ENCODE results near the gene ZNF598. TPM values are rescaled to one million over a fixed set of nuclear protein-coding genes. Genes with fewer than 3 reads are reported as not detected.

ZNF598 gene
- total and polyA plus RNA-seq, 2 of the 13 experiments (the other 11 are each of a cell fraction or from before 2014, with no cell fraction given), result 13.5 to 14.2 TPM

DNA sequence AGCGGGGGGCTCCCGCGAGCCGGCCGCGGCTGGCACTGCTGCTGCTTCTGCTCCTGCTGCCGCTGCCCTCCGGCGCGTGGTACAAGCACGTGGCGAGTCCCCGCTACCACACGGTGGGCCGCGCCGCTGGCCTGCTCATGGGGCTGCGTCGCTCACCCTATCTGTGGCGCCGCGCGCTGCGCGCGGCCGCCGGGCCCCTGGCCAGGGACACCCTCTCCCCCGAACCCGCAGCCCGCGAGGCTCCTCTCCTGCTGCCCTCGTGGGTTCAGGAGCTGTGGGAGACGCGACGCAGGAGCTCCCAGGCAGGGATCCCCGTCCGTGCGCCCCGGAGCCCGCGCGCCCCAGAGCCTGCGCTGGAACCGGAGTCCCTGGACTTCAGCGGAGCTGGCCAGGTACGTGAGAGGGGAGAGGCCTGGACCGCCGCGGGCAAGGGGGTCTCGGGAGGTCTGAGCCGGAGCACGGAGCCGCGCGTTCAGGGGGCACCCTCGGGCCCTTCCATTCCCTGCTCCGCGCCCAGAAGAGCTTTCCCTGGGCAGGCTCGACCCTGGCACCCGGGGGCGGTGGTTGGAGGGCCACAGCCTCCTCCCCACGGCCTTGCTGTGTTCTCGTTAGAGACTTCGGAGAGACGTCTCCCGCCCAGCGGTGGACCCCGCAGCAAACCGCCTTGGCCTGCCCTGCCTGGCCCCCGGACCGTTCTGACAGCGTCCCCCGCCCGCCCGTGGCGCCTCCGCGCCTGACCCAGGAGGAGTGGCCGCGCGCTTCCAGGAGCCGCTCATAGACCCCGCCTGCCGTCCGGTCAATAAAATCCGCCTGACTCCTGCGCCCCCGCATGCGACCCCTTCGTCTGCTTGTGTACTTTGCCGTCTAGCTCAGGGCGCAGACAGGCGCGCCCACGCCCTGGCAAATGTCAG lies 10.6 kb upstream of the ZNF598 start:
- peaks cover 3 to 20% of the 10 kb centered on the region in 2 experiments; a peak in 3 of 5 replicates for H3K27me3 ChIP-seq (ENCODE audit: control insufficient read depth in 1 of 2, insufficient read depth in 2 of 2, low read length in 2 of 2)
- H3K9ac ChIP-seq (ENCODE audit: insufficient read depth, low read depth, low read length), result 0 out of 2 replicates have a peak overlapping the region, but pooled peaks have one; percentile 3
- no peak for FAIRE-seq
- no peak for ATAC-seq
- in situ Hi-C loops (cut with HindIII; ENCODE audit: extremely low pct_ligation_motif_present, low pct_unique_long_range_greater_than_20kb), result loop anchor here (5.0 kb wide), 3 partner anchors 37 to 127 kb away; partner anchors contain the start of gene RAB26
- H3K79me2 ChIP-seq (ENCODE audit: insufficient read depth, low read length), result no peaks in the 10 kb centered on the region
- H3K4me3 ChIP-seq (replicated peaks in 1 of 3; ENCODE audit: insufficient read depth in 1 of 3, low read depth in 2 of 3, low read length in 3 of 3), result peak overlapping the region; percentile 26 to 65 (median 35); a peak in 4 of 6 replicates
- CTCF ChIA-PET (ENCODE audit: low intra/inter-chr PET ratio, low total read pairs), result no interaction called here
- H3K4me2 ChIP-seq (ENCODE audit: low read depth, low read length), result peak overlapping the region; percentile 68
- no peak overlapping the region for H2AFZ ChIP-seq (ENCODE audit: low read length)
- POLR2A ChIA-PET, result interaction anchor here (0.8 to 1.2 kb wide), 4 partner anchors 11 to 135 kb away, joined by 3 to 6 read pairs (median 4); partner anchors contain the start of gene TRAF7
- WGBS (ENCODE audit: low lambda C conversion rate), result under 1% methylated on average over 17 of the region's 96 CpGs
- no peak overlapping the region for H3K27ac ChIP-seq (ENCODE audit: extremely low read length, insufficient read depth, low read length)
- no peaks in the 10 kb centered on the region for H3K36me3 ChIP-seq (replicated peaks in 1 of 2; ENCODE audit: control insufficient read depth in 1 of 2, insufficient read depth in 2 of 2, low read length in 2 of 2)
- intact Hi-C loops (cut with micrococcal nuclease; ENCODE audit: unreplicated experiment), result no loop called here
- no peak for DNase-seq (ENCODE audit: low spot score)
- H3K4me1 ChIP-seq (ENCODE audit: insufficient read depth, low read length), result peaks cover 64% of the 10 kb centered on the region
- no peaks in the 10 kb centered on the region for H4K20me1 ChIP-seq (ENCODE audit: insufficient read depth, low read length)
- no peaks in the 10 kb centered on the region for H3K9me3 ChIP-seq (ENCODE audit: low read length)
- BruUV-seq (replicated peaks), result no TSS peak
- TF ChIP-seq, protein P1, sequence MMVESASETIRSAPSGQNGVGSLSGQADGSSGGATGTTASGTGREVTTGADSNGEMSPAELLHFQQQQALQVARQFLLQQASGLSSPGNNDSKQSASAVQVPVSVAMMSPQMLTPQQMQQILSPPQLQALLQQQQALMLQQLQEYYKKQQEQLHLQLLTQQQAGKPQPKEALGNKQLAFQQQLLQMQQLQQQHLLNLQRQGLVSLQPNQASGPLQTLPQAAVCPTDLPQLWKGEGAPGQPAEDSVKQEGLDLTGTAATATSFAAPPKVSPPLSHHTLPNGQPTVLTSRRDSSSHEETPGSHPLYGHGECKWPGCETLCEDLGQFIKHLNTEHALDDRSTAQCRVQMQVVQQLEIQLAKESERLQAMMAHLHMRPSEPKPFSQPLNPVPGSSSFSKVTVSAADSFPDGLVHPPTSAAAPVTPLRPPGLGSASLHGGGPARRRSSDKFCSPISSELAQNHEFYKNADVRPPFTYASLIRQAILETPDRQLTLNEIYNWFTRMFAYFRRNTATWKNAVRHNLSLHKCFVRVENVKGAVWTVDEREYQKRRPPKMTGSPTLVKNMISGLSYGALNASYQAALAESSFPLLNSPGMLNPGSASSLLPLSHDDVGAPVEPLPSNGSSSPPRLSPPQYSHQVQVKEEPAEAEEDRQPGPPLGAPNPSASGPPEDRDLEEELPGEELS (CRISPR knock-in tag; IDR thresholded peaks at IDR 0.05), result peak; percentile 30; the same call in 1 of the 2 replicates
- no peak for TF ChIP-seq XRCC5 (optimal IDR thresholded peaks at IDR 0.05; ENCODE audit: low read length)
- no peak for TF ChIP-seq FOXA1 (IDR thresholded peaks at IDR 0.05)
- 0 out of 2 replicates have a peak, but pooled peaks have one; percentile 22 for TF ChIP-seq FOXA1 (CRISPR knock-in tag; IDR thresholded peaks at IDR 0.05)
- no peak for TF ChIP-seq ATF7 (IDR thresholded peaks at IDR 0.05)
- TF ChIP-seq ATF7 (CRISPR knock-in tag; IDR thresholded peaks at IDR 0.05), result no peak
- TF ChIP-seq GFI1 (CRISPR knock-in tag; IDR thresholded peaks at IDR 0.05; ENCODE audit: borderline replicate concordance), result no peak
- 0 out of 2 replicates have a peak, but pooled peaks have one; percentile 47 for TF ChIP-seq PHF21A (CRISPR knock-in tag; IDR thresholded peaks at IDR 0.05)
- TF ChIP-seq ZNF563 (CRISPR knock-in tag; IDR thresholded peaks at IDR 0.05), result peak; percentile 11; the same call in 1 of the 2 replicates
- TF ChIP-seq, protein P2, sequence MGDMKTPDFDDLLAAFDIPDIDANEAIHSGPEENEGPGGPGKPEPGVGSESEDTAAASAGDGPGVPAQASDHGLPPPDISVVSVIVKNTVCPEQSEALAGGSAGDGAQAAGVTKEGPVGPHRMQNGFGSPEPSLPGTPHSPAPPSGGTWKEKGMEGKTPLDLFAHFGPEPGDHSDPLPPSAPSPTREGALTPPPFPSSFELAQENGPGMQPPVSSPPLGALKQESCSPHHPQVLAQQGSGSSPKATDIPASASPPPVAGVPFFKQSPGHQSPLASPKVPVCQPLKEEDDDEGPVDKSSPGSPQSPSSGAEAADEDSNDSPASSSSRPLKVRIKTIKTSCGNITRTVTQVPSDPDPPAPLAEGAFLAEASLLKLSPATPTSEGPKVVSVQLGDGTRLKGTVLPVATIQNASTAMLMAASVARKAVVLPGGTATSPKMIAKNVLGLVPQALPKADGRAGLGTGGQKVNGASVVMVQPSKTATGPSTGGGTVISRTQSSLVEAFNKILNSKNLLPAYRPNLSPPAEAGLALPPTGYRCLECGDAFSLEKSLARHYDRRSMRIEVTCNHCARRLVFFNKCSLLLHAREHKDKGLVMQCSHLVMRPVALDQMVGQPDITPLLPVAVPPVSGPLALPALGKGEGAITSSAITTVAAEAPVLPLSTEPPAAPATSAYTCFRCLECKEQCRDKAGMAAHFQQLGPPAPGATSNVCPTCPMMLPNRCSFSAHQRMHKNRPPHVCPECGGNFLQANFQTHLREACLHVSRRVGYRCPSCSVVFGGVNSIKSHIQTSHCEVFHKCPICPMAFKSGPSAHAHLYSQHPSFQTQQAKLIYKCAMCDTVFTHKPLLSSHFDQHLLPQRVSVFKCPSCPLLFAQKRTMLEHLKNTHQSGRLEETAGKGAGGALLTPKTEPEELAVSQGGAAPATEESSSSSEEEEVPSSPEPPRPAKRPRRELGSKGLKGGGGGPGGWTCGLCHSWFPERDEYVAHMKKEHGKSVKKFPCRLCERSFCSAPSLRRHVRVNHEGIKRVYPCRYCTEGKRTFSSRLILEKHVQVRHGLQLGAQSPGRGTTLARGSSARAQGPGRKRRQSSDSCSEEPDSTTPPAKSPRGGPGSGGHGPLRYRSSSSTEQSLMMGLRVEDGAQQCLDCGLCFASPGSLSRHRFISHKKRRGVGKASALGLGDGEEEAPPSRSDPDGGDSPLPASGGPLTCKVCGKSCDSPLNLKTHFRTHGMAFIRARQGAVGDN (CRISPR knock-in tag; IDR thresholded peaks at IDR 0.05), result 0 out of 2 replicates have a peak, but pooled peaks have one; percentile 20
- TF ChIP-seq, protein P3, sequence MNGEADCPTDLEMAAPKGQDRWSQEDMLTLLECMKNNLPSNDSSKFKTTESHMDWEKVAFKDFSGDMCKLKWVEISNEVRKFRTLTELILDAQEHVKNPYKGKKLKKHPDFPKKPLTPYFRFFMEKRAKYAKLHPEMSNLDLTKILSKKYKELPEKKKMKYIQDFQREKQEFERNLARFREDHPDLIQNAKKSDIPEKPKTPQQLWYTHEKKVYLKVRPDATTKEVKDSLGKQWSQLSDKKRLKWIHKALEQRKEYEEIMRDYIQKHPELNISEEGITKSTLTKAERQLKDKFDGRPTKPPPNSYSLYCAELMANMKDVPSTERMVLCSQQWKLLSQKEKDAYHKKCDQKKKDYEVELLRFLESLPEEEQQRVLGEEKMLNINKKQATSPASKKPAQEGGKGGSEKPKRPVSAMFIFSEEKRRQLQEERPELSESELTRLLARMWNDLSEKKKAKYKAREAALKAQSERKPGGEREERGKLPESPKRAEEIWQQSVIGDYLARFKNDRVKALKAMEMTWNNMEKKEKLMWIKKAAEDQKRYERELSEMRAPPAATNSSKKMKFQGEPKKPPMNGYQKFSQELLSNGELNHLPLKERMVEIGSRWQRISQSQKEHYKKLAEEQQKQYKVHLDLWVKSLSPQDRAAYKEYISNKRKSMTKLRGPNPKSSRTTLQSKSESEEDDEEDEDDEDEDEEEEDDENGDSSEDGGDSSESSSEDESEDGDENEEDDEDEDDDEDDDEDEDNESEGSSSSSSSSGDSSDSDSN (CRISPR knock-in tag; IDR thresholded peaks at IDR 0.05), result peak; percentile 17; the same call in 1 of the 2 replicates
- no peak for TF ChIP-seq RFX3 (CRISPR knock-in tag; IDR thresholded peaks at IDR 0.05)
- peak; percentile 79 for TF ChIP-seq ZNF777 (CRISPR knock-in tag; IDR thresholded peaks at IDR 0.05)
- TF ChIP-seq, protein P4, sequence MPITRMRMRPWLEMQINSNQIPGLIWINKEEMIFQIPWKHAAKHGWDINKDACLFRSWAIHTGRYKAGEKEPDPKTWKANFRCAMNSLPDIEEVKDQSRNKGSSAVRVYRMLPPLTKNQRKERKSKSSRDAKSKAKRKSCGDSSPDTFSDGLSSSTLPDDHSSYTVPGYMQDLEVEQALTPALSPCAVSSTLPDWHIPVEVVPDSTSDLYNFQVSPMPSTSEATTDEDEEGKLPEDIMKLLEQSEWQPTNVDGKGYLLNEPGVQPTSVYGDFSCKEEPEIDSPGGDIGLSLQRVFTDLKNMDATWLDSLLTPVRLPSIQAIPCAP (CRISPR knock-in tag; IDR thresholded peaks at IDR 0.05; ENCODE audit: low read depth), result no peak

All from HepG2 (cell line).